KOPT-K1 (cell line): ENCODE data around the gene DISP2.

ENCODE experiments used
- H3K27ac ChIP-seq: fragments of 200-600 bp; sonication (generic); 2 replicates; pipeline ENCODE4 v1.5.1; 2016; ENCODE audit warnings: antibody characterized with exemption, mild to moderate bottlenecking, low read depth, low read length; ENCODE audit not compliant: poor library complexity, severe bottlenecking
- H3K36me3 ChIP-seq: fragments of 200-600 bp; sonication (generic); 2 replicates; pipeline ENCODE4 v1.5.1; 2017; ENCODE audit warnings: antibody characterized with exemption, mild to moderate bottlenecking, low read length, moderate library complexity; ENCODE audit not compliant: insufficient read depth
- H3K9me3 ChIP-seq: fragments of 200-600 bp; sonication (generic); 2 replicates; pipeline ENCODE4 v1.5.1; 2017; ENCODE audit warnings: antibody characterized with exemption, low read length, mild to moderate bottlenecking; ENCODE audit not compliant: insufficient read depth, poor library complexity, severe bottlenecking

Gene DISP2

GRCh38 chr15:40344631-40345120 lies 13.3 kb upstream of the DISP2 start:
- H3K27ac ChIP-seq, result no peak overlapping the region
- no peaks in the 10 kb centered on the region for H3K36me3 ChIP-seq
- no peaks in the 10 kb centered on the region for H3K9me3 ChIP-seq

- H3K27ac ChIP-seq, result no peak overlapping the region
- no peaks in the 10 kb centered on the region for H3K9me3 ChIP-seq
Measured at GRCh38 chr15:40345225-40345866, 12.7 kb upstream of the DISP2 start.

GRCh38 chr15:40345867-40346578 lies 12.0 kb upstream of the DISP2 start:
- H3K27ac ChIP-seq, result no peak overlapping the region
- H3K9me3 ChIP-seq, result no peaks in the 10 kb centered on the region
- H3K36me3 ChIP-seq, result no peaks in the 10 kb centered on the region

More at GRCh38 chr15:40345225-40345866, 12.7 kb upstream of the DISP2 start:
- H3K36me3 ChIP-seq, result no peaks in the 10 kb centered on the region

GRCh38 chr15:40346579-40347558 lies 11.2 kb upstream of the DISP2 start:
- H3K9me3 ChIP-seq, result no peaks in the 10 kb centered on the region
- H3K27ac ChIP-seq, result no peak overlapping the region
- no peaks in the 10 kb centered on the region for H3K36me3 ChIP-seq

GRCh38 chr15:40347559-40348473 lies 10.2 kb upstream of the DISP2 start:
- H3K36me3 ChIP-seq, result no peaks in the 10 kb centered on the region

GRCh38 chr15:40348474-40348870 lies 9.5 kb upstream of the DISP2 start:
- no peak overlapping the region for H3K27ac ChIP-seq

More at GRCh38 chr15:40347559-40348473, 10.2 kb upstream of the DISP2 start:
- Histone ChIP-seq H3K27ac (no peak overlapping the region), H3K9me3 (no peaks in the 10 kb centered on the region)

GRCh38 chr15:40349163-40349562 lies 8.9 kb upstream of the DISP2 start:
- no peaks in the 10 kb centered on the region for H3K36me3 ChIP-seq
- H3K9me3 ChIP-seq, result no peaks in the 10 kb centered on the region
- H3K27ac ChIP-seq, result no peak overlapping the region

More at GRCh38 chr15:40348474-40348870, 9.5 kb upstream of the DISP2 start:
- Histone ChIP-seq H3K9me3 (no peaks in the 10 kb centered on the region), H3K36me3 (no peaks in the 10 kb centered on the region)

- Histone ChIP-seq H3K9me3 (no peaks in the 10 kb centered on the region), H3K36me3 (no peaks in the 10 kb centered on the region), H3K27ac (no peak overlapping the region)
Measured at GRCh38 chr15:40352281-40352901, 5.6 kb upstream of the DISP2 start.

GRCh38 chr15:40353697-40354096 lies 4.3 kb upstream of the DISP2 start:
- Histone ChIP-seq H3K36me3 (no peaks in the 10 kb centered on the region), H3K9me3 (no peaks in the 10 kb centered on the region), H3K27ac (no peak overlapping the region)

GRCh38 chr15:40354408-40355171 lies 3.4 kb upstream of the DISP2 start:
- Histone ChIP-seq H3K27ac (no peak overlapping the region), H3K9me3 (no peaks in the 10 kb centered on the region), H3K36me3 (no peaks in the 10 kb centered on the region)

- H3K36me3 ChIP-seq, result no peaks in the 10 kb centered on the region
- H3K9me3 ChIP-seq, result no peaks in the 10 kb centered on the region
- H3K27ac ChIP-seq, result no peak overlapping the region
Measured at GRCh38 chr15:40355976-40356585, 1.9 kb upstream of the DISP2 start.

GRCh38 chr15:40357246-40357645 lies 773 bp upstream of the DISP2 start:
- Histone ChIP-seq H3K27ac (no peak overlapping the region), H3K9me3 (no peaks in the 10 kb centered on the region), H3K36me3 (no peaks in the 10 kb centered on the region)
